Measurements from ENCODE around the gene TGFBR3L.
"Not testable (repeated sequence)": the region's sequence is repeated elsewhere in the genome, so short reads cannot be mapped to it uniquely, and the experiment has no call there.

TGFBR3L gene

GRCh38 chr19:7930765-7931164 is 16.1 kb downstream of the TGFBR3L start:
- DNase-seq = no peak

- no peak for DNase-seq
Measured at GRCh38 chr19:7931221-7932061, 16.8 kb downstream of the TGFBR3L start.

- DNase-seq = no peak
Measured at GRCh38 chr19:7932276-7932929, 17.8 kb downstream of the TGFBR3L start.

GRCh38 chr19:7932930-7933300 is 18.3 kb downstream of the TGFBR3L start:
- DNase-seq = no peak

- no peak for DNase-seq
Measured at GRCh38 chr19:7933411-7933810, 18.8 kb downstream of the TGFBR3L start.

GRCh38 chr19:7933828-7934725 is 19.4 kb downstream of the TGFBR3L start:
- DNase-seq = no peak

GRCh38 chr19:7934766-7935165 is 20.1 kb downstream of the TGFBR3L start:
- no peak for DNase-seq

- DNase-seq = no peak
Measured at GRCh38 chr19:7940841-7941240, 26.2 kb downstream of the TGFBR3L start.

- DNase-seq = no peak
Measured at GRCh38 chr19:7941895-7942596, 27.4 kb downstream of the TGFBR3L start.

GRCh38 chr19:7942981-7943443 is 28.4 kb downstream of the TGFBR3L start:
- no peak for DNase-seq

- DNase-seq = peak; percentile 94
Measured at GRCh38 chr19:7943444-7944176, 29.0 kb downstream of the TGFBR3L start, which contains the start of gene TIMM44. Gene TIMM44 (minus strand): TSS chr19:7943666. CDS start chr19:7943651, 15 bp downstream.

GRCh38 chr19:7944177-7944761 is 29.6 kb downstream of the TGFBR3L start:
- DNase-seq = peak; percentile 67

- no peak for DNase-seq
Measured at GRCh38 chr19:7947939-7948338, 33.3 kb downstream of the TGFBR3L start.

- DNase-seq = no peak
Measured at GRCh38 chr19:7953060-7953459, 38.4 kb downstream of the TGFBR3L start.

GRCh38 chr19:7953576-7953975 is 38.9 kb downstream of the TGFBR3L start:
- DNase-seq = no peak

GRCh38 chr19:7955696-7956095 is 41.1 kb downstream of the TGFBR3L start:
- no peak for DNase-seq

- no peak for DNase-seq
Measured at GRCh38 chr19:7959211-7959610, 44.6 kb downstream of the TGFBR3L start.

- not testable (repeated sequence) for DNase-seq
Measured at GRCh38 chr19:7961082-7961481, 46.5 kb downstream of the TGFBR3L start.

- DNase-seq = no peak
Measured at GRCh38 chr19:7961920-7962626, 47.4 kb downstream of the TGFBR3L start.

GRCh38 chr19:7962644-7963268 is 48.1 kb downstream of the TGFBR3L start:
- DNase-seq = no peak

All from NCI-H526 treated with DMSO at 0.1 percent for 48 hours (cell line).